K562 (cell line): ENCODE results near the gene MADD. TPM values are rescaled to one million over a fixed set of nuclear protein-coding genes. Genes with fewer than 3 reads are reported as not detected.

ENCODE experiments used
- ATAC-seq: fragments of 200-7000 bp; cut with Tn5 transposase; 3 replicates; pipeline ENCODE4 v1.9.1; 2020; ENCODE audit warnings: moderate library complexity
- BruUV-seq: library from RNA; stranded (reverse); fragments of 400-500 nt; replicated peaks from 2 replicates; lab custom pipeline; 2021; lab: Mats Ljungman, UMichigan
- CTCF ChIA-PET: fragments of 300-600 bp; formaldehyde crosslinking; extraction: SDS; loops from one replicate; lab custom pipeline; 2021; ENCODE audit warnings: low intra/inter-chr PET ratio; lab: Yijun Ruan, JAX
- POLR2A ChIA-PET: fragments of 300-600, 350-650 bp; sonication (Branson Sonifier 250); formaldehyde crosslinking; extraction: SDS; loops from one replicate; lab custom pipeline; 2021; ENCODE audit warnings: antibody characterized with exemption, inconsistent platforms; lab: Yijun Ruan, JAX
- DNase-seq, 4 experiments: peaks; one replicate each; pipeline versions ENCODE4 v3.0.0 to v3.0.0-alpha.2; 2011 to 2018; ENCODE audit warnings: low spot score in 3 of 4, mixed read lengths in 3 of 4; ENCODE audit errors: extremely low read depth in 1 of 4
- FAIRE-seq: peaks from 2 replicates; lab custom pipeline; 2011; peaks lifted over from hg19 to GRCh38; lab: Jason Lieb, UNC
- H2AFZ ChIP-seq: 2 replicates; pipeline ENCODE4 v1.6.0; 2011; ENCODE audit warnings: low read depth, low read length, control low read depth, inconsistent platforms
- H3K27ac ChIP-seq: fragments of 200-600 bp; 3 replicates; pipeline ENCODE4 v1.8.0; 2011; ENCODE audit warnings: low read depth, mild to moderate bottlenecking, control low read depth, inconsistent platforms, low read length, moderate library complexity, mixed read lengths; ENCODE audit errors: extremely low read depth
- H3K27me3 ChIP-seq, 2 experiments: fragments of 300-600 bp in 1 of 2; 2 replicates in 1 of 2; 3 replicates in 1 of 2; pipeline versions ENCODE4 v1.6.0 to v1.8.0; 2011; ENCODE audit warnings: inconsistent platforms in 2 of 2, low read length in 2 of 2, mild to moderate bottlenecking in 1 of 2, mixed read lengths in 1 of 2, moderate library complexity in 1 of 2; ENCODE audit not compliant: control insufficient read depth in 2 of 2, insufficient read depth in 2 of 2
- H3K36me3 ChIP-seq: fragments of 300-600 bp; 3 replicates; pipeline ENCODE4 v1.8.0; 2011; ENCODE audit warnings: mild to moderate bottlenecking, low read length, inconsistent platforms; ENCODE audit not compliant: control insufficient read depth, insufficient read depth
- H3K4me1 ChIP-seq, 2 experiments: fragments of 200-600 bp in 1 of 2; replicated peaks in 1 of 2; 2 replicates in 1 of 2; 3 replicates in 1 of 2; pipeline versions ENCODE4 v1.5.1 to v1.8.0; 2011; ENCODE audit warnings: inconsistent platforms in 2 of 2, low read length in 2 of 2, mild to moderate bottlenecking in 1 of 2, mixed read lengths in 1 of 2, moderate library complexity in 1 of 2; ENCODE audit not compliant: control insufficient read depth in 2 of 2, insufficient read depth in 2 of 2
- H3K4me2 ChIP-seq: 2 replicates; pipeline ENCODE4 v1.6.1; 2011; ENCODE audit warnings: low read length, control low read depth, inconsistent platforms, mixed read lengths; ENCODE audit not compliant: insufficient read depth
- H3K4me3 ChIP-seq: fragments of 200-600 bp; sonication (generic), shearing (Covaris generic); 2 replicates; pipeline ENCODE4 v1.5.1; 2016; ENCODE audit warnings: control low read depth, inconsistent platforms
- H3K79me2 ChIP-seq: fragments of 200-600 bp; 3 replicates; pipeline ENCODE4 v1.8.0; 2011; ENCODE audit warnings: low read length, inconsistent platforms; ENCODE audit not compliant: control insufficient read depth, insufficient read depth
- H3K9ac ChIP-seq, 2 experiments: 2 replicates each; pipeline versions ENCODE4 v1.6.0 to v1.6.1; 2011; ENCODE audit warnings: low read depth in 2 of 2, low read length in 2 of 2, control low read depth in 1 of 2, inconsistent platforms in 1 of 2, mild to moderate bottlenecking in 1 of 2, mixed read lengths in 1 of 2; ENCODE audit not compliant: insufficient read depth in 1 of 2
- H3K9me1 ChIP-seq: one replicate; pipeline ENCODE4 v1.6.0; 2011; ENCODE audit warnings: inconsistent platforms, mild to moderate bottlenecking, low read length, moderate library complexity; ENCODE audit not compliant: control insufficient read depth, insufficient read depth
- H3K9me3 ChIP-seq: replicated peaks from 2 replicates; pipeline ENCODE4 v1.5.1; 2011; ENCODE audit warnings: low read depth, low read length, inconsistent platforms; ENCODE audit not compliant: control insufficient read depth, insufficient read depth
- H4K20me1 ChIP-seq: replicated peaks from 2 replicates; pipeline ENCODE4 v1.6.1; 2011; ENCODE audit warnings: low read length, inconsistent platforms, mixed read lengths; ENCODE audit not compliant: control insufficient read depth, insufficient read depth
- ARID2 ChIP-seq: fragments of 450-650 bp; IDR thresholded peaks from 2 replicates; pipeline ENCODE4 v1.6.1; 2017; ENCODE audit warnings: antibody characterized with exemption, mild to moderate bottlenecking
- ILF3 ChIP-seq: fragments of 450-650 bp; IDR thresholded peaks from 2 replicates; pipeline ENCODE4 v1.6.1; 2018; ENCODE audit warnings: antibody characterized with exemption, mild to moderate bottlenecking, moderate library complexity, borderline replicate concordance
- SMAD2 ChIP-seq: fragments of 150-350 bp; IDR thresholded peaks from 2 replicates; pipeline ENCODE4 v1.6.1; 2014; ENCODE audit warnings: low read depth, mild to moderate bottlenecking, low read length
- SRSF9 ChIP-seq: fragments of 200-400 bp; formaldehyde crosslinking; IDR thresholded peaks from 2 replicates; pipeline ENCODE4 v1.6.1; 2017; ENCODE audit warnings: low read depth, low read length, borderline replicate concordance
- WGBS: fragments of 100-300 bp; shearing (Covaris generic); methylation state at CpG from one replicate; pipeline ENCODE4 v1.1.6; 2016; ENCODE audit warnings: low coverage, mixed read lengths; ENCODE audit not compliant: insufficient coverage; ENCODE audit errors: missing lambda C conversion rate; 5-methylcytosine and 5-hydroxymethylcytosine counted together
- in situ Hi-C: fragments of 300-500 bp; cut with MboI; formaldehyde crosslinking; loops from 4 replicates; pipeline ENCODE4 v1.15.0; 2018; ENCODE audit warnings: inconsistent platforms, mixed read lengths
- intact Hi-C: fragments of 100-400 bp; cut with micrococcal nuclease; formaldehyde crosslinking; loops from 2 replicates; pipeline ENCODE4 v1.14.2; 2022
- polyA plus RNA-seq, 8 experiments: library from polyadenylated mRNA; depleted of rRNA in 4 of 8; stranded (reverse) in 5 of 8; unstranded in 3 of 8; fragments of >200 nt; fragmentation: Nextera tagmentation in 2 of 8; fragmentation: Illumina TruSeq in 1 of 8; extraction: Ambion mirVana in 2 of 8; extraction: Trizol in 1 of 8; gene quantifications; 2 replicates each; pipeline versions ENCODE4 v1.2.1 to v1.2.3, GENCODE V29; 2011 to 2014; ENCODE audit warnings: inconsistent platforms in 1 of 8, missing spikeins in 1 of 8
- total RNA-seq, 7 experiments: library from RNA; depleted of rRNA in 6 of 7; stranded (reverse); fragments of >200 nt in 6 of 7; fragmentation: Illumina TruSeq in 2 of 7; extraction: Trizol in 2 of 7; gene quantifications; 2 replicates each; pipeline versions ENCODE4 v1.2.1 to v1.2.3, GENCODE V29; 2011 to 2021; ENCODE audit warnings: low replicate concordance in 1 of 7

The MADD gene
- total and polyA plus RNA-seq, 9 of the 15 experiments (the other 6 are each of a cell fraction or from before 2014, with no cell fraction given): 0.68 to 57.6 (median 33.6) TPM

DNA sequence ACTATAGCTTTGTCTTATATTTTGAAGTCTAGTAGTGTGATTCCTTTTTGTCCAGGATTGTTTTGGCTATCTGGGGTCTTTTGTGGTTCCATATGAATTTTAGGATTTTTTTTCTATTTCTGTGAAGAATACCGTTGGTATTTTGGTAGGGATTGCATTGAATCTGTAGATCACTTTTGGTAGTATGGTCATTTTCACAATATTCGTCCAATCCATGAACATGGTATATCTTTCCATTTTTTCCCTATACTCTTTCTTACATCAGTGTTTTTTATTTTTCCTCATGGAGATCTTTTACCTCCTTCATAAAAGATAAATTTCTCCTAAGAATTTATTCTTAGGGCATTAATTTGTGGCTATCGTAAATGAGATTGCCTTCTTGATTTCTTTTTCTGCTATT is 29.1 kb downstream of the MADD start:
- no peak for DNase-seq
- no peak overlapping the region for H3K4me2 ChIP-seq
- no peaks in the 10 kb centered on the region for H4K20me1 ChIP-seq
- H3K9me3 ChIP-seq: no peaks in the 10 kb centered on the region
- in situ Hi-C loops: no loop called here
- TF ChIP-seq ILF3: no peak
- TF ChIP-seq SRSF9: no peak
- TF ChIP-seq ARID2: no peak
- TF ChIP-seq, all 486 proteins: peak for 0
- no peak overlapping the region for H2AFZ ChIP-seq
- BruUV-seq: no TSS peak
- FAIRE-seq (no peak), ATAC-seq (no peak)
- H3K36me3 ChIP-seq: peaks cover 79% of the 10 kb centered on the region
- H3K27me3 ChIP-seq: no peaks in the 10 kb centered on the region
- H3K4me1 ChIP-seq: no peaks in the 10 kb centered on the region
- CTCF ChIA-PET: interaction anchor here (0.6 kb wide), 1 partner anchor 142 kb away, joined by 5 read pairs; no protein-coding TSS in a partner anchor
- no peak overlapping the region for H3K27ac ChIP-seq
- intact Hi-C loops: no loop called here
- no peaks in the 10 kb centered on the region for H3K9me1 ChIP-seq
- WGBS: 98% methylated on average over 3 of the region's 3 CpGs
- POLR2A ChIA-PET: interaction anchor here (0.6 kb wide), 1 partner anchor 75 kb away, joined by 3 read pairs; no protein-coding TSS in a partner anchor
- no peak overlapping the region for H3K9ac ChIP-seq
- no peaks in the 10 kb centered on the region for H3K79me2 ChIP-seq
- no peak overlapping the region for H3K4me3 ChIP-seq

DNA sequence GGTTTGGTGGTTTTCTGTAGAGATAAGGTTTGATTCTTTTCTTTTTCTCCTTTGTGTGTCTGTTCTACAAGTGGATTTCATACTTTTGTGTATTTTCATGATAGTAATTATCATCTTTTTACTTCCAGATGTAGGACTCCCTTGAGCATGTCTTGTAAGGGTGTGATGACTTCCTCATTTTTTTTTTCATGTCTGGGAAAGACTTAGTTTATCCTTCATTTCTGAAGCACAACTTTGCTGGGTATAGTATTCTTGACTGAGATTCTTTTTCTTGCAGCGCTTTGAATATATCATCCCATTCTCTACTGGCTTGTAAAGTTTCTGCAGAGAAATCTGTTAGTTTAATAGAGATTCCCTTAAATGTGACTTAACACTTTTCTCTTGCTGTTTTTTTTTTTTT is 32.9 kb downstream of the MADD start:
- DNase-seq (no peak), FAIRE-seq (no peak), ATAC-seq (no peak)
- peaks cover 87% of the 10 kb centered on the region; the same call in 2 of the 3 replicates for H3K36me3 ChIP-seq
- no peaks in the 10 kb centered on the region for H3K9me1 ChIP-seq
- no peak overlapping the region for H3K9ac ChIP-seq
- H3K79me2 ChIP-seq: no peaks in the 10 kb centered on the region; the same call in 2 of the 3 replicates
- ChIA-PET POLR2A (no interaction called here), CTCF (no interaction called here)
- H3K4me3 ChIP-seq: no peak overlapping the region
- H3K9me3 ChIP-seq: no peaks in the 10 kb centered on the region
- H3K27ac ChIP-seq: no peak overlapping the region
- H2AFZ ChIP-seq: no peak overlapping the region
- no TSS peak for BruUV-seq
- 100% methylated on average over 1 of the region's 1 CpG for WGBS
- H3K4me2 ChIP-seq: no peak overlapping the region
- no peaks in the 10 kb centered on the region for H3K4me1 ChIP-seq
- no peaks in the 10 kb centered on the region for H4K20me1 ChIP-seq
- intact Hi-C loops: no loop called here
- no peak for TF ChIP-seq SMAD2
- in situ Hi-C loops: no loop called here
- H3K27me3 ChIP-seq: no peaks in the 10 kb centered on the region
